NOMO-1 (cell line): Measurements from ENCODE around the gene FOXP1.

Experiments
- DNase-seq, 2 experiments: peaks; one replicate each; lab custom pipeline; 2025; ENCODE audit not compliant: unreplicated experiment in 2 of 2; lab: John Stamatoyannopoulos, UW

The FOXP1 gene

DNA sequence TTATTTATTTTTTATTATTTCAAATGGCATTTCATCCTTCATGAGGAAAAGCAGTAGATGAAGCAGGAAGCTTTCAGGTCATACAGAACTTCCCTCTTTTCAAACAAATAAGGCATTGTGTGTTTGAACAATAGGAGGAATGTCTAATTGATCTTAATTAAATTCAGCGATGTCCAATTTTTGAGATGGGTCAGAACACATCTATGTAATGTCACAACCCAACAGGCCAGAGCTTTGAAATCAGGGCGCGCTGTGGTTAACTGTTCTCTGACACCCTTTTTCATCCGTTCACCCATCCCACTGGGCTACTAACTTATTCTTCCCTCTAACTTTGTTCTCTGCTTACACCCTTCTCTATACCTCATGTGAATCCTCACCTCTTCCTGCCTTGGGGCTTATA, 510.5 kb downstream of the FOXP1 start:
- no peak for DNase-seq

DNA sequence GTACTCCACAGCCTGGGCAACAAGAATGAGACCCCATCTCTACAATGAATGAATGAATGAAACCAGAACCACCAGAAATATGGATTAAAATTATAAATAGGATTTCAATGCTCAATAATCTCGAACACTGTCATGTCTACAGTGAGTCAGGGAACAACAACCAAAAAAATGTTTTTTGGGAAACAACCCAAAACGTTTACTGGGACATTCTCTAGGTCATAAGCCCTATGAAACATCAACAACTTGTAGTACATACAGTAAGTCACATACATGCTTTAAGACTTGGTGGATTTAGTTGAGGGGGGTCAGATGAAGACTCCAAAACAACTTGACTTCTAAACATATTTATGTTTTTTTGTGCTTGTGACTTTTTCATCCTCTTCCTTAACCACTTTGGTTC, 511.2 kb downstream of the FOXP1 start:
- DNase-seq = no peak

DNA sequence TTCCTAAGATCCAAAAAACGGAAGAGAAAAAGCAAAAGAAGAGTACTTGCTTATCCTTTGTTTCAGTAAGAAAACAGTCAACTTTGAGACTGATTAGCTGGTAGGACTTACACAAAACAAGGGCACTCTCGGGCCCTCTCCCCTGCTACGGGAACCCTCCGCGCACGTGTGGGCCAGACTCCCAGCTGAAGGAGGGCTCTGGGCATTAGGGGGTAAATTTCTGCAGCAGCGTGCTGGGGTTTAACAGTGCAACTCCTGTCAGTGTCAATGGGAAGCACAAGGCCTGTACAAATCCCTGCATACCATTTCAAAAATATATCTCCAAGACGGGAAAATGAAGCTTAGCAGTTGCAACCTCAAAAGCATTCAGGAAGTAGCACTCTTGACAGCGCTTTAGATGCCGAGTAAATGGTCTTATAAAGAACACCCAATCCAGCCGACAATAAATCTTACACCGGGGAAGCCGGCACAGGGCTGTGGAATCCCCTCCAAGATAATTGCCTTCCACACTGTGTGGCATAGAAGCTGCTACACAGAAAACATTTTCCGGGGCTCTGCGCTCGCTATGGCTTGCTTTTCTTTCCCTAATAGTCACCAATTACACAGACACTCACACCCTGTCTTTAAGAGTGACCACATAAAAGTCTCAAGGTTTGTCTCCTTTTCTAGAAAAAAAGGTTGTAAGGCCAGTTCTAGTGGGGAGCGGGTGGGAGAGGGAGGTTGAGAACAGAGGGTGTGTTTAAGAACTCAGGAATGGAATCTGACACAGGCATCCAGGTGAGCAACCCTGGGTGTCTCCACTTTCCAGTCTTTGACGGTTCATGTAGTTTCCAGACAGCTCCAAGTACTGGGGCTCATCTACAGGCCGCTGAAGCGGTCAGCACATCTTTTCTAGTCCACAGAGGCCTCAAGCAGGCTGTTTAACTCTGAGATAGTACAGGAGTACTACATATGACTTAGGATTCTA, 512.7 kb downstream of the FOXP1 start:
- no peak for DNase-seq

DNA sequence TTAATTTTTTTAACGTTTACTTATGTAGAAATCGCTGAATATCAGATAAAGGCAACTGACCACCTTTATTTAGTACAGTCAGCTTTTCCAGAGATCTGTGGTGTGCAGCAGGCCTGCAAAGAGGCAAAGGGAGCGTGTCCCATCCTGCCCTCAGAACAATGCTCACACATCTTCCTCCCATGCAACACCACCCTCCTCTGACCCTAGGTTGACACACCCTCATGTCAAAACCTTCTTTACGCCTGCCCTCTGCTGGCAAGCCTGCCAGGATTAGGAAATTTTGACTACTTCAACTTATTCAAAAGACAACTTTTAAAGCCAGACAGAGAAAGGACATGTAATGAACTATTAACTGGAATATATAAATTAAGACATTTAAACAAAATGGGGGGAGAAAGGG, 513.7 kb downstream of the FOXP1 start:
- peak; percentile 66 to 77 for DNase-seq

DNA sequence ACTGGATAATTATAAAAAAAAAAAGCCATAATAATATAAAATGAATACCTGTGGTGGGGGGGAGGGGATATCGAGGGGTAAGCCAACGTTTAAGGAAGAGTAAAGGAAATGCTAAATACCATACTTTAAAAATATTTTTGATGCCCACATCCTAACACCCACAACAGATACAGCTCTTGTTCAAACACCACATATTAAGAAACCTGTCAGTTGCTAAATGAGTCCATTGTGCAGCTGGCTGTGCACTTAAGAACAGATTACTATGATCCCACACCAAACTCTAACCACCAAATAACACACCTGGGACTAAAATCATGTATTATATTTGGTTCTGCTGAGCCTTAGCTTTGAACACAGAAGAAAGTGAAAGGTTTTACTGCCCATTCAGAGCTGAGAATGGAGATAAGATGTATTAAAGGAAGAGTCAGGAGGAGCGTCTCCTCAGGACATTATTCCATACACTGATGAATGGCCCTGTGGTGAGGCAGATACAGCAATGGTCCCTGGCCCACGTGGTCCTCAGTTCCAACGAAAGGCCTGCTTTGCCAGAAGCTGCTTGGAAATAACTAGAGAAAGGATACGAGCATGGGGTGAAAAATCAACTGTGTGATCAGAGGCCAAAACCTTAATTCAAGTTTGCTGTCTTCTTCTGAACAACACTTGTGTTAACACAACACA, 515.4 kb downstream of the FOXP1 start:
- no peak for DNase-seq

DNA sequence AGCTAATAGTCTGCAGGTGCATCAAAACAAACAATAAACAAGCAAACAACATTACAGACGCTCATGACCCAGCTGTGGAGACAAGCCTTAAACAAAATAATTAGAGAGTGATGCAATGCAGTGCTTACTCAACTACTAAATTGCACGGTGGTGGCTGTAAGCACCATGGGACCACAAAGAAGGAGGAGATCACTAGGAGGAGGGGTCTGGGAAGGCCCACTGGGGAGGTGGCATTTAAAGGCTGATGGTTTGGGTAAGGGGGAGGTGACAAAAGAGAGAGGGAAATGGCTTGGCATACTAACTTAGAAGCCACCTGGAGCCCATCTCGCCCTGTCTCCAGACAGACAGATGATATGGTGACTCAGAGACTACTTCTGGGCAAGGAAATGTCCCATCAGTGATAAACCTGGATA, 516.7 kb downstream of the FOXP1 start:
- peak; percentile 79 to 82 for DNase-seq

DNA sequence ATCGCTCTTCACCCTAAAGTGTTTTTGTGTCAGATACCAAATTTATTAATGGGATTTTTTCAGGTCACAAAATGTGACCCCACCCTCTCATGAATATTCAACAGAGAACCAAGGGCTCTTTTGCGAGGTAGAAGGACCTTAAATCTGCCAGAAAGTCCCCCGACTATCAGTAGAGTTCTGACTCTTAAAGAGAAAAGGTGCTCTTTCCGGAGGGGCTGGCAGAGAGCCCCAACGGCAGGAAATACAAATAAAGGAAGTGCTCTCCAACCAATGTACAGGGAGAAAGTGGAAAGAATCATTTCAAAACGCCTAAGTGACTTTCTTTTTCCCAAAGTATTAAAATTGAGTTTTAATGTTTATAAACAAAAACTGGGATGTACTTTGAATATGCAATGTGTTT, 517.2 kb downstream of the FOXP1 start:
- peak; percentile 48 to 54 for DNase-seq

DNA sequence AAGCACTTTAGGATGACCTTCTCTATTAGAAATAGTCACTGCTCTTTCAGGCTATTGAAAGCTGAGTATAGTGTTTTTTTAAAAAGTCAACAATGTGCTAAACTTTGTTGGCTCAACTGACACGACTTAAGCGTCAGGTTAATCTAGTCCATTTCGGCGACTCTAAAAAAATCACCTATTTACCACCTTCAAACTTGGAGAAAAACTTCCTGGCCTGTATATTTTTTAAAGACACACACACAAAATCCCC, 517.8 kb downstream of the FOXP1 start:
- DNase-seq = no peak

DNA sequence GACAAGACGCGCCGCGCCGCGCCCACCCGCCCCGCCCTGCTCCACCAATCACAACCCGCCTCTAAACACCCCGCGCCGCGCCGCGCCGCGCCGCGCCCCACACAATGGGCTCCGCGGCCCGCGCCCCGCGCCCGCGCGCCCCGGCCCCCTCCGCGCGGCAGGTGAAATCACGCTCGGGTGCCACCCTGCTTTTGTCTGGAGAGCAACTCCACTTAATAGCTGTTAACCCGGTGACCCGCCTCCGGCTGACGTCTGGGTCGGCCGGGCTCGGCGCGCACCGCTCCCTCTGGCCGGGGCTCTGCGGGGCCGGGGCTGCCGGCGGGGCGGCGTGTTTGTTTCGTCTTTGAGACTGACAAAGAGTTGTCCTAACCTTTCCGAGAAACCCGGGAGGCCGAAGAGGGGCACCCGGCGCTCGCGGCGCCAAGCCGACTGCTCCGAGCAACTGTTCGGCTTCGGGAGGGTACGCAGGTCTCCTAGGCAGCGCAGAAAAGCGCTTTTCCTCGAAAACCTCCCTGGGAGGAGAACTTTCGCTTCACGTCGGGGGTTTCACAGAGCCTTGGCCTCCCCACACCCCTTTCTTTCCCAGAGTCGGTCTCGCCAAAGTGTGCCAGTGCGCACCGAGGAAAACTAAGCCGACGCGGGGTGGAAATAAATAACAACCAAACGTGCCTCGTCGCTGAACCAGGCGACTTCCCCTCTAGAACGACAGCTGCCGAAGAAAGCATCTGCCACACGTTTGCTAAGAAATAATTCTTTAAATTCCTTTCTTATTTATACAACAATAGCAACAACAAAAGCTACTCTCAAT, 518.4 kb downstream of the FOXP1 start:
- peak; percentile 37 to 42 for DNase-seq

DNA sequence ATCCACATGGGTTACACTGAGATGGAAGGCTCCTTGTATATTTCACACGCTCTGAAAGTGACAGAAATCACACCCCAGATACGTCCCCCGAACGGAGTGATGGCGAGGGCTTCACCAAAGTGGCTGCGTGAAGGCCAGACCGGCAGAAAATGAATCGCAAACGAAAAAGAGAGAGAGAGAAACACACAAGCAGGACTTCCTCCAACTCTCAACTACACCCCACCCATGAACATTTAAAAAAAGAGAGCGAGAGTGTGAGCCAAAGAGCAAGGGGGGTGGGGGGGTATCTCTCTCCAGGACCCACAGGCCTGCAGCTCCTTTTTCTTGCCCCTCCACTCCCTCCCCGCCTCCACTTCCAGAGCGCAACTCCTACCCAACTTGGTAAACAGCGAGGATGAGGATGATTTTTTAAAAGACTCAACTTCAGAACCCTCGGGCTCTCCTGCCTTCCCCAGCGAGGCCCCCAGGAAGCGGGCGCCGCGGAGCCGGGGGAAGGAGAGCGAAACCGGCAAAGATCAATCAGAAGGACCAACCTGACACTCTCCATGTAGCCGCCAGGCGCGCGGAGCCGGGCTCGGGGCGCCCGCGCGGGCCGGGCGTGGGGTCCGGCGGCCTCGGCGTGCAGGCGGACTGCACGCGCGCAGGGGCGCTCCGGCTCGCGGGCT, 519.1 kb downstream of the FOXP1 start:
- DNase-seq = peak; percentile 49 to 66

DNA sequence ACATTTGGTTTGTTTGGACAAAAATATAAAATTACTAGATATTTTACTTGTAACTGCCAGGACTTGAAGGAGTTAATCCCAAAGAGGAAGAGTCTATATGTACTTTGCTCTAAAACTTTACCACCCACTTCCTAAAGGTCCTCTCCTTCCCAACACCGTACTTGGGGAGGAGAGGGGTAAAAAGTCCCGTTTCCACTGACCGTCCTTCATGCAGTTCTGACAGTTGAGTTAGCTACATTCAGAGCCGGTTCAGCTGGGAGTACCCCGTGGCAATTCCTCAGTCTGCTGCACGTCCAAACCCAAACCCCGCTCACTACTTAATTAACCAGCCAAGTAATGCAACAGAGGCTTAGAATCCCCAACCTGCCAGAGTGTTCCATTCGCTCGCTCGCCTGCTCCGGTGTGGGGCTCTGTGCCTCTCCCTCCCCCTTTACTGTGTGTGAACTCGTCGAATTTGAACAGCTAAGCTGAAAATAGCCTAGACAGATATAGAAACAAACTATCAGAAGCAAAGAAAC, 519.7 kb downstream of the FOXP1 start:
- peak in 1 of 2 experiments; percentile 26 for DNase-seq

DNA sequence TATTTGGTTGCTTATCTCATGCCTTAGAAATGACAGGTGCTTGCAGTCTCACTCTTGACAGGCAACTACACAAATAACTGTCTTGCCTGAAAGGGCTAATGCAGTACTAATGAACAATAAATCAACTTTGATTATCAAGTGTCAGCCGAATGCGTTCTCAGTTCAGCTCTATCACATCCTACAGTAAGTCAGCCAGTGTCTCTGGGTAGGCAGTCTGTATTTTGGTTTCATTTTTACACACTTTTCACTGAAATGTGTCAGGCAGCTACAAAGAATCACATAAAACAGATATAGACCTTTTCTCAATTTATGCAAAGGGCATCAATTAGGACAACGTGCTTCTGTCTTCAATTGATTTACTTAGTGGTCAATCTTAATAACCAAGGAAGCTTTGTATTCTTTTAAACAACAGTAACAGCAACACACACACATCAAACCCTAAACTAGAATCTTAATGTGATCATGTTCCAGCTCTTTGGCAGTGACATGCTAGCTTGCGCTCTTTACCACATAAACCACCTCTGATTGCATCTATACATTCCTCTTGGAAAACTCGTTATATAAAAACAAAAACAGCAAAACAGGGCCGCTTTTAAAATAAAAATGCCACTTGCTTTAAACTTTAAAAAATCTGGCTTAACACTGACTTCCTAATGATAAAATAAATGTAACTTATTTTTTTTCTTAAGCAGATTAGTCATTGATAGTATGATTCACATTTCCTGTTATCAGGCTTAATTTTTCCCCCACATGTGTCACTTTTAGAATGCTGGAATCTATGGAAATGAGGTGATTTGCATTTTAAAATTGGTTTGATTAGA, 520.4 kb downstream of the FOXP1 start:
- peak in 1 of 2 experiments; percentile 27 for DNase-seq

DNA sequence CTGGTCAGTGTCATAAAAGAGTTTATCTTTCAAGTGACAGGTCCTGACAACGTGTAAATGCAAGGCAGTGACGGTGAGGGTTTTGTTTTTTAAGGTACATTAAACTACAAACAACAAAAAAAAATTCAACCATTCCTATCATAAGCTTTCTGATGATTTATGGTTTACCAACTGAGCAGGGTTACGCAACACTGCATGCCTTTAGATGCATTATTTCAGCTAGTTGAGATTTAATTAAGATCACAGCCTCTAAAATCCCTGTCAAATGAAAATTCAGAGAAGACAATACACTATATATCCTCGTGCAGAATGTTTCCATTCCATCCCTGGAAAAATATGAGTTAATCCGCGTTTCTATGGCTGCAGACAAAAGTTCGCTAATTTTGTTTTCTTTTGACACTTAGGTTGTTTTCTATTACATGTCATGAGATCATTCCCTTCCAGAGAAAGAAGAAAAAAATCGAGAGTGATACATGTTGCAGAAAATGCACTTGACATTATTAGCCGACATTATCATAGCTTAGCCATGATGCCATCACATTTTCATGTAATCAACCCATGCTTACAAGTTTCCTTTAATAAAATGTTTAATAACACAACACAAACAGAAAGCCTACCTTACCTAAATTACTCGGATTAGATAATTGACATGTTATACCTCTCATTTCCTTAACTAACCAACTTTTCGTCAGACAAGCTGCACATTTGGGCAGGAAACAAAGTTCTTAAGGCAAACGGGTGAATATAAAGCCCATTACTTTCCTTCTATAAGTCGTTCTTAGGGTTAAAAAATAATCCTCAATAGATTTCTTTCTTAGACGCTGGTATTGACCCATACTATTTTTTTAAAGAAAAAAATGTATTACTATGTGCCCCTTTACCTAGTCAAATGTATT, 521.2 kb downstream of the FOXP1 start:
- DNase-seq = no peak

DNA sequence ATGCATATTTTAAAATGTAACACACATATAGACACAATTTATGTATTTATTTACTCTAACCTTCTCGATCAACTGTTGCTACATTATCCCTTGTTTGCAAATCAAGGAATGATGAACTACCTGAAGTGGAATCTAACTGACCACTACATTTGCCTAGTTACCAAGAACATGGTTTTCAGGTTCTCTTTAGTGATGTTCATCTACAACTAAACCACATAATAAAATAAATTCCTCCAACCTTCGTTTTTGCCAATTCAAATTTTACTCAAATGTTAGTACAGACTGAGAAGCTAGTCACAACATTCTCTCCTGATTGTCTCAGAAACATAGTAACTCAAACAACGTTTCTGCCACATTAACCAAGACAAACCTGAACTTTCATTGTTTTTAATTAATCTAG, 521.9 kb downstream of the FOXP1 start:
- DNase-seq = no peak

DNA sequence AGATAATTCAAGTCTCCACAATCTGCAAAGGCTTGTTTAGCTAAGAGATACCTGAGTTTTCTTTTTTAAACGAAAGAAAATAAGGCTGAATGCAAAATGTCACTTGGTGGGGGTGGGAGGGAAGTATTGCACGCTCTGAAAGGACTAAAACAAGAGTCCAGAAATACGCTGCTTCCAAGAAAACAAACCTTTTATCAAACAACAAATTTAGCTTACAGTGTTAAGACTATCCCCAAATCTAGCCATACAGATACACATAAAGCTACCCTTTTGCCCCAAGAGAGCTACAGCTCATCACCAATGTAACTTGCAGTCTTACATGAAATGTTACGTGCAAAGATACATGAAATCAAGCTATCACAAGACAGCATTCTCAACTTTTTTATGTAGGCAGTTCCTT, 522.5 kb downstream of the FOXP1 start:
- no peak for DNase-seq

DNA sequence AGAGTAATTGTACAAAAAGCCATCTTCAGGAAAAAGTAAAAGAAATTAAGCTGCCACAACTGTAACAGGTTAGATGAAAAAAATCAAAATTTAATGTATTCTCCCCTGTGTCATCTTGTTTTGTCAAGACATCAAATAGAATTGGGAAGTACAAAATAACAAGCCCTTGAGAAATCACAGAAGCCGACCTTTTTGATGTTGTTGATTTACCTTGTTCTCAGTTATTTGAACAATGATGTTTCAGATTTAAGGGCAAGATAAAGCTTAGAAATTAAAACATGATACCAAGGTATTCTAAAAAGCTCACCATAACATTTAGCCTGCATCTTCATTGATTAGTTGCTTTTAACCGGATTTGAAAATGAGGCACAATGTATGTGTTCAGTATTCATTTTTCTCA, 523.0 kb downstream of the FOXP1 start:
- no peak for DNase-seq

DNA sequence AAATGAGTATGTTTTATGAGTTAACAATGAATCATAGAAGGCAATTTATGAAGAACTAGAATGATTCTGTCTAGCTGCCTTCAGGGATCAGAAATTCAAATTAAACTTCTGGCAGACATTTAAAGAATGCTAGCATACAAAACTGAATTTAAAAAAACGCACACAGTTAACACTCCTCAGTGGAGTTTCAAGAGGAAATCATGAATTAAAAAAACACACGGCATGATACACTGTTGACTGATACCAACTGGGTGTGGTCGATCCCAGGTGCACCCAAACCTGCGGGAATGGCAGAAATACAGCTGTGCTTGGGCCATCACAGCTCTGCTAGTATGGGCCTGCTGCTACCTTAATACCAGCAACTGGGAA, 526.0 kb downstream of the FOXP1 start:
- DNase-seq = no peak

DNA sequence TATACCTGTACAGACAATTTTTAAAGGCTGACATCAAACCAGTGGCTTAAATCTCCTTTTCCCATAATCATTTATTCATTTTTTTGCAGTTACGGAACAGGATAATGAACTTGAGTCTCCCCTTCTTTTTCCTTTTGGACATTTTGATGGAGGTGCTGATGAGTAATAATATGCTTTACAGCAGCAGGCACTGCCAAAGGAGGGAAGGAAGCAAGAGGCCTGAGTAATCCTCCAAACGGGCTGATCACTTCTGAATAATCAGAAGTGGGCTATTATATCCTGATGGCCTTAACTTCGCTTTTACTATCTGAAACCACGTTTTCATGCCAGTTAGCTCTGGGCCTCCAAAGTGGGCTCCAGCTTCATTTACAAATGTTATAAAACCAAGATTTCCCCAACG, 527.2 kb downstream of the FOXP1 start:
- no peak for DNase-seq
